ENCODE results near the gene ARID5B. TPM values are rescaled to one million over a fixed set of nuclear protein-coding genes. Genes with fewer than 3 reads are reported as not detected.

The ARID5B gene
- total RNA-seq, 1 experiment from 2014 or later, result 2.3 TPM

DNA sequence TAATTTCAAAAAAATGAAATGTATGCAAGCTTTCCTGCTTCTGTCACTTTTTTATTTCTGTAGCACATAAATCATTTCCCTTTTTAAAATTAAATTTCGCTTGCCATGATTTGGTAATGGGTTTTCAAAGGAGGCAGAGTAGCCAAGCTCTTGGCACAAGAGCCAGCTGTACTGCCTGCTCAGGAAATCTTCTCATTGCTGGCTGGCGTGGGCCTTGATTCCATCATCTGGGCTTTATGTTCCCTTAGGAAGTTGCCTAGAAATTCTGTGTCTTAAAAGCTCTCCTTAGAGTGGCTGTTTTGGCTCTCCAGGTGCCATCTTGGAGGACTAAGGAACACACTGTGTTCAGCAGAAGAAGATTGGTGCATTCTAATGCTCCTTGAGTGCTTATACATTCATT is 107.4 kb downstream of the ARID5B start:
- CTCF ChIA-PET, result no interaction called here
- Mint-ChIP-seq H3K9me3 (no peaks in the 10 kb centered on the region), H3K4me1 (no peaks in the 10 kb centered on the region), H3K36me3 (no peaks in the 10 kb centered on the region), H3K27me3 (ENCODE audit: low read depth) (no peaks in the 10 kb centered on the region), H3K4me3 (no peak overlapping the region), H3K27ac (no peak overlapping the region)
- DNase-seq (ENCODE audit: low spot score) (no peak), ATAC-seq (no peak)
- TF ChIP-seq, protein P1, sequence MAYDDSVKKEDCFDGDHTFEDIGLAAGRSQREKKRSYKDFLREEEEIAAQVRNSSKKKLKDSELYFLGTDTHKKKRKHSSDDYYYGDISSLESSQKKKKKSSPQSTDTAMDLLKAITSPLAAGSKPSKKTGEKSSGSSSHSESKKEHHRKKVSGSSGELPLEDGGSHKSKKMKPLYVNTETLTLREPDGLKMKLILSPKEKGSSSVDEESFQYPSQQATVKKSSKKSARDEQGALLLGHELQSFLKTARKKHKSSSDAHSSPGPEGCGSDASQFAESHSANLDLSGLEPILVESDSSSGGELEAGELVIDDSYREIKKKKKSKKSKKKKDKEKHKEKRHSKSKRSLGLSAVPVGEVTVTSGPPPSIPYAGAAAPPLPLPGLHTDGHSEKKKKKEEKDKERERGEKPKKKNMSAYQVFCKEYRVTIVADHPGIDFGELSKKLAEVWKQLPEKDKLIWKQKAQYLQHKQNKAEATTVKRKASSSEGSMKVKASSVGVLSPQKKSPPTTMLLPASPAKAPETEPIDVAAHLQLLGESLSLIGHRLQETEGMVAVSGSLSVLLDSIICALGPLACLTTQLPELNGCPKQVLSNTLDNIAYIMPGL (CRISPR knock-in tag; IDR thresholded peaks at IDR 0.05), result no peak
- no peak for TF ChIP-seq FOXP1 (CRISPR knock-in tag; IDR thresholded peaks at IDR 0.05; ENCODE audit: borderline replicate concordance)
- no peak for TF ChIP-seq MYBL2 (CRISPR knock-in tag; IDR thresholded peaks at IDR 0.05)
- TF ChIP-seq ZNF317 (CRISPR knock-in tag; IDR thresholded peaks at IDR 0.05; ENCODE audit: borderline replicate concordance, low read depth), result no peak
- TF ChIP-seq TP53 (CRISPR knock-in tag; IDR thresholded peaks at IDR 0.05), result no peak
- TF ChIP-seq, protein P2, sequence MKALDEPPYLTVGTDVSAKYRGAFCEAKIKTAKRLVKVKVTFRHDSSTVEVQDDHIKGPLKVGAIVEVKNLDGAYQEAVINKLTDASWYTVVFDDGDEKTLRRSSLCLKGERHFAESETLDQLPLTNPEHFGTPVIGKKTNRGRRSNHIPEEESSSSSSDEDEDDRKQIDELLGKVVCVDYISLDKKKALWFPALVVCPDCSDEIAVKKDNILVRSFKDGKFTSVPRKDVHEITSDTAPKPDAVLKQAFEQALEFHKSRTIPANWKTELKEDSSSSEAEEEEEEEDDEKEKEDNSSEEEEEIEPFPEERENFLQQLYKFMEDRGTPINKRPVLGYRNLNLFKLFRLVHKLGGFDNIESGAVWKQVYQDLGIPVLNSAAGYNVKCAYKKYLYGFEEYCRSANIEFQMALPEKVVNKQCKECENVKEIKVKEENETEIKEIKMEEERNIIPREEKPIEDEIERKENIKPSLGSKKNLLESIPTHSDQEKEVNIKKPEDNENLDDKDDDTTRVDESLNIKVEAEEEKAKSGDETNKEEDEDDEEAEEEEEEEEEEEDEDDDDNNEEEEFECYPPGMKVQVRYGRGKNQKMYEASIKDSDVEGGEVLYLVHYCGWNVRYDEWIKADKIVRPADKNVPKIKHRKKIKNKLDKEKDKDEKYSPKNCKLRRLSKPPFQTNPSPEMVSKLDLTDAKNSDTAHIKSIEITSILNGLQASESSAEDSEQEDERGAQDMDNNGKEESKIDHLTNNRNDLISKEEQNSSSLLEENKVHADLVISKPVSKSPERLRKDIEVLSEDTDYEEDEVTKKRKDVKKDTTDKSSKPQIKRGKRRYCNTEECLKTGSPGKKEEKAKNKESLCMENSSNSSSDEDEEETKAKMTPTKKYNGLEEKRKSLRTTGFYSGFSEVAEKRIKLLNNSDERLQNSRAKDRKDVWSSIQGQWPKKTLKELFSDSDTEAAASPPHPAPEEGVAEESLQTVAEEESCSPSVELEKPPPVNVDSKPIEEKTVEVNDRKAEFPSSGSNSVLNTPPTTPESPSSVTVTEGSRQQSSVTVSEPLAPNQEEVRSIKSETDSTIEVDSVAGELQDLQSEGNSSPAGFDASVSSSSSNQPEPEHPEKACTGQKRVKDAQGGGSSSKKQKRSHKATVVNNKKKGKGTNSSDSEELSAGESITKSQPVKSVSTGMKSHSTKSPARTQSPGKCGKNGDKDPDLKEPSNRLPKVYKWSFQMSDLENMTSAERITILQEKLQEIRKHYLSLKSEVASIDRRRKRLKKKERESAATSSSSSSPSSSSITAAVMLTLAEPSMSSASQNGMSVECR (CRISPR knock-in tag; IDR thresholded peaks at IDR 0.05; ENCODE audit: borderline replicate concordance), result no peak
- TF ChIP-seq TEAD4 (CRISPR knock-in tag; IDR thresholded peaks at IDR 0.05), result no peak
- POLR2A ChIA-PET, result no interaction called here

DNA sequence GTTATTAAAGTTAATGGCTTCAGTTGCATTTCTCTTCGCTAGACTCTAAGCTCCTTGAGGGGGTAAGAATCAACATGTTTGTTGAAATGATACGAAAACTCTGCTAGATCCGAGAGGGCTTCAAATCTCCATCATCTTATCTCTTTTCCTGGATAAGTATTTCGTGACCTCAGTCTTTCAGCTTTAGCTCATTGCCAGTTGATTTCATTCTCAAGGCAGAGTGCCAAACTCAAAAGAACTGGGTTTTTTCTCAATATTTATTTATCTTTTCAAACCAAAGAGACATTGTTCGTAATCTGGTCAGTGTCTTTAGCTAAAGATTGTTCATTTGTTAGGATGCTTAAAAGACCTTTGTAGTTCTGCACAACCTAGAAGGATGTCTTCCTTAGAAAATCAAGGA is 108.9 kb downstream of the ARID5B start:
- ATAC-seq, result no peak
- no peak for TF ChIP-seq RELA (CRISPR knock-in tag; IDR thresholded peaks at IDR 0.05; ENCODE audit: borderline replicate concordance)
- TF ChIP-seq, protein P3, sequence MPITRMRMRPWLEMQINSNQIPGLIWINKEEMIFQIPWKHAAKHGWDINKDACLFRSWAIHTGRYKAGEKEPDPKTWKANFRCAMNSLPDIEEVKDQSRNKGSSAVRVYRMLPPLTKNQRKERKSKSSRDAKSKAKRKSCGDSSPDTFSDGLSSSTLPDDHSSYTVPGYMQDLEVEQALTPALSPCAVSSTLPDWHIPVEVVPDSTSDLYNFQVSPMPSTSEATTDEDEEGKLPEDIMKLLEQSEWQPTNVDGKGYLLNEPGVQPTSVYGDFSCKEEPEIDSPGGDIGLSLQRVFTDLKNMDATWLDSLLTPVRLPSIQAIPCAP (CRISPR knock-in tag; IDR thresholded peaks at IDR 0.05), result no peak
- no peak for TF ChIP-seq TEAD1 (CRISPR knock-in tag; IDR thresholded peaks at IDR 0.05)
- no peak for TF ChIP-seq ZNF219 (CRISPR knock-in tag; IDR thresholded peaks at IDR 0.05; ENCODE audit: borderline replicate concordance)
- Mint-ChIP-seq H3K36me3 (no peaks in the 10 kb centered on the region), H3K27me3 (ENCODE audit: low read depth) (no peaks in the 10 kb centered on the region; the same call in 1 of the 2 replicates), H3K4me1 (no peaks in the 10 kb centered on the region), H3K9me3 (no peaks in the 10 kb centered on the region), H3K27ac (no peak overlapping the region), H3K4me3 (no peak overlapping the region)
- POLR2A ChIA-PET, result no interaction called here
- CTCF ChIA-PET, result no interaction called here
- no peak for DNase-seq (ENCODE audit: low spot score)

DNA sequence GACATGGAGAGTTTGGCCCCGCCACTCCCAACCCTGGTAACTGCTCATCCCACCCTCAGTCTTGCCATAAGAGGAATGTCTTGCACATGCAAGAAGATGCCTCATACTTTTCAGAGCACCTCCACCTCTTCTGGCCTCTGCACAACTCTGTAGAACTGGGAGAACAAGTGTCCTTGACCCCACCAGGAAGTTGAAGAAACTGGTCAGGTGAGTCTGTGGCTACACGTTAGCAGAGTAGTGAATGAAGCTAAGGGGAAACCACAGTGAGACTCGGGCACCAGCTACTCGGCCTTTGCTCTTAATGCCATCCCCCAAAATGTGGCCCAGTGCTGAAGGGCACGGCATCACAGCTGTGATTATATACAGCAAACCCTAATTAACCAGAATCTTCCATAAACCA is 110.1 kb downstream of the ARID5B start:
- no peak for DNase-seq (ENCODE audit: low spot score)
- ATAC-seq, result no peak
- Mint-ChIP-seq H3K4me1 (no peaks in the 10 kb centered on the region), H3K36me3 (no peaks in the 10 kb centered on the region), H3K4me3 (no peak overlapping the region), H3K27me3 (ENCODE audit: low read depth) (no peaks in the 10 kb centered on the region; the same call in 1 of the 2 replicates), H3K27ac (no peak overlapping the region), H3K9me3 (no peaks in the 10 kb centered on the region)
- ChIA-PET POLR2A (interaction anchor here (0.6 kb wide), 1 partner anchor 153 kb away, joined by 8 read pairs; no protein-coding TSS in a partner anchor), CTCF (no interaction called here)
- TF ChIP-seq, protein P4, sequence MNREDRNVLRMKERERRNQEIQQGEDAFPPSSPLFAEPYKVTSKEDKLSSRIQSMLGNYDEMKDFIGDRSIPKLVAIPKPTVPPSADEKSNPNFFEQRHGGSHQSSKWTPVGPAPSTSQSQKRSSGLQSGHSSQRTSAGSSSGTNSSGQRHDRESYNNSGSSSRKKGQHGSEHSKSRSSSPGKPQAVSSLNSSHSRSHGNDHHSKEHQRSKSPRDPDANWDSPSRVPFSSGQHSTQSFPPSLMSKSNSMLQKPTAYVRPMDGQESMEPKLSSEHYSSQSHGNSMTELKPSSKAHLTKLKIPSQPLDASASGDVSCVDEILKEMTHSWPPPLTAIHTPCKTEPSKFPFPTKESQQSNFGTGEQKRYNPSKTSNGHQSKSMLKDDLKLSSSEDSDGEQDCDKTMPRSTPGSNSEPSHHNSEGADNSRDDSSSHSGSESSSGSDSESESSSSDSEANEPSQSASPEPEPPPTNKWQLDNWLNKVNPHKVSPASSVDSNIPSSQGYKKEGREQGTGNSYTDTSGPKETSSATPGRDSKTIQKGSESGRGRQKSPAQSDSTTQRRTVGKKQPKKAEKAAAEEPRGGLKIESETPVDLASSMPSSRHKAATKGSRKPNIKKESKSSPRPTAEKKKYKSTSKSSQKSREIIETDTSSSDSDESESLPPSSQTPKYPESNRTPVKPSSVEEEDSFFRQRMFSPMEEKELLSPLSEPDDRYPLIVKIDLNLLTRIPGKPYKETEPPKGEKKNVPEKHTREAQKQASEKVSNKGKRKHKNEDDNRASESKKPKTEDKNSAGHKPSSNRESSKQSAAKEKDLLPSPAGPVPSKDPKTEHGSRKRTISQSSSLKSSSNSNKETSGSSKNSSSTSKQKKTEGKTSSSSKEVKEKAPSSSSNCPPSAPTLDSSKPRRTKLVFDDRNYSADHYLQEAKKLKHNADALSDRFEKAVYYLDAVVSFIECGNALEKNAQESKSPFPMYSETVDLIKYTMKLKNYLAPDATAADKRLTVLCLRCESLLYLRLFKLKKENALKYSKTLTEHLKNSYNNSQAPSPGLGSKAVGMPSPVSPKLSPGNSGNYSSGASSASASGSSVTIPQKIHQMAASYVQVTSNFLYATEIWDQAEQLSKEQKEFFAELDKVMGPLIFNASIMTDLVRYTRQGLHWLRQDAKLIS (CRISPR knock-in tag; IDR thresholded peaks at IDR 0.05; ENCODE audit: borderline replicate concordance), result no peak
- TF ChIP-seq IRF2 (CRISPR knock-in tag; IDR thresholded peaks at IDR 0.05; ENCODE audit: borderline replicate concordance, low read depth) (no peak), USF1 (CRISPR knock-in tag; IDR thresholded peaks at IDR 0.05) (no peak), NR3C1 (CRISPR knock-in tag; conservative IDR thresholded peaks at IDR 0.05; ENCODE audit: low read depth) (no peak), TEAD4 (CRISPR knock-in tag; IDR thresholded peaks at IDR 0.05) (no peak), CREM (CRISPR knock-in tag; IDR thresholded peaks at IDR 0.05) (no peak)
- TF ChIP-seq, protein P5, sequence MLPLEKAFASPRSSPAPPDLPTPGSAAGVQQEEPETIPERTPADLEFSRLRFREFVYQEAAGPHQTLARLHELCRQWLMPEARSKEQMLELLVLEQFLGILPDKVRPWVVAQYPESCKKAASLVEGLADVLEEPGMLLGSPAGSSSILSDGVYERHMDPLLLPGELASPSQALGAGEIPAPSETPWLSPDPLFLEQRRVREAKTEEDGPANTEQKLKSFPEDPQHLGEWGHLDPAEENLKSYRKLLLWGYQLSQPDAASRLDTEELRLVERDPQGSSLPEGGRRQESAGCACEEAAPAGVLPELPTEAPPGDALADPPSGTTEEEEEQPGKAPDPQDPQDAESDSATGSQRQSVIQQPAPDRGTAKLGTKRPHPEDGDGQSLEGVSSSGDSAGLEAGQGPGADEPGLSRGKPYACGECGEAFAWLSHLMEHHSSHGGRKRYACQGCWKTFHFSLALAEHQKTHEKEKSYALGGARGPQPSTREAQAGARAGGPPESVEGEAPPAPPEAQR (CRISPR knock-in tag; IDR thresholded peaks at IDR 0.05), result no peak
- TF ChIP-seq, protein P6, sequence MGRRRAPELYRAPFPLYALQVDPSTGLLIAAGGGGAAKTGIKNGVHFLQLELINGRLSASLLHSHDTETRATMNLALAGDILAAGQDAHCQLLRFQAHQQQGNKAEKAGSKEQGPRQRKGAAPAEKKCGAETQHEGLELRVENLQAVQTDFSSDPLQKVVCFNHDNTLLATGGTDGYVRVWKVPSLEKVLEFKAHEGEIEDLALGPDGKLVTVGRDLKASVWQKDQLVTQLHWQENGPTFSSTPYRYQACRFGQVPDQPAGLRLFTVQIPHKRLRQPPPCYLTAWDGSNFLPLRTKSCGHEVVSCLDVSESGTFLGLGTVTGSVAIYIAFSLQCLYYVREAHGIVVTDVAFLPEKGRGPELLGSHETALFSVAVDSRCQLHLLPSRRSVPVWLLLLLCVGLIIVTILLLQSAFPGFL (CRISPR knock-in tag; IDR thresholded peaks at IDR 0.05; ENCODE audit: borderline replicate concordance), result no peak

Data from WTC11 (cell line).